B cell (primary cell): ENCODE data around the gene ATP13A5.

Source experiments
- CTCF ChIP-seq: fragments of 200-600 bp; IDR thresholded peaks from one replicate; pipeline ENCODE4 v1.8.0; 2022; ENCODE audit warnings: antibody characterized with exemption, mild to moderate bottlenecking
- EZH2 ChIP-seq: IDR thresholded peaks from 2 replicates; pipeline ENCODE4 v1.6.1; 2012; ENCODE audit warnings: borderline replicate concordance, low read depth, mild to moderate bottlenecking, moderate library complexity, low read length; ENCODE audit not compliant: insufficient read depth, poor library complexity, severe bottlenecking

GRCh38 chr3:193354423-193354822 lies 24.1 kb downstream of the ATP13A5 start:
- TF ChIP-seq CTCF (no peak), EZH2 (no peak)
